Superior temporal gyrus (tissue), 1 donor: ENCODE measurements around the gene SLC30A7.
"Not testable (repeated sequence)": the region's sequence is repeated elsewhere in the genome, so short reads cannot be mapped to it uniquely, and the experiment has no call there.

Experiments used
- DNase-seq: peaks from one replicate; pipeline ENCODE4 v3.0.0-alpha.2; 2016; ENCODE audit errors: extremely low spot score

Gene SLC30A7

GRCh38 chr1:100891380-100891779, 4.5 kb upstream of the SLC30A7 start:
- no peak for DNase-seq

GRCh38 chr1:100892554-100892953, 3.3 kb upstream of the SLC30A7 start:
- no peak for DNase-seq

- DNase-seq = no peak
These were observed 2.2 kb upstream of the SLC30A7 start for GRCh38 chr1:100893718-100894117.

- peak; percentile 92 for DNase-seq
These were observed 1.0 kb upstream of the SLC30A7 start, which contains the start of gene EXTL2 for GRCh38 chr1:100894603-100895539. Gene EXTL2, minus strand, starts transcription at chr1:100894842. Its CDS starts 6,085 bp downstream, at chr1:100888757.

GRCh38 chr1:100896481-100896982, 642 bp downstream of the SLC30A7 start:
- DNase-seq = no peak

- no peak for DNase-seq
These were observed 6.5 kb downstream of the SLC30A7 start for GRCh38 chr1:100902365-100902764.

GRCh38 chr1:100903777-100904176, 7.9 kb downstream of the SLC30A7 start:
- no peak for DNase-seq

GRCh38 chr1:100904528-100904927, 8.6 kb downstream of the SLC30A7 start:
- DNase-seq = no peak

GRCh38 chr1:100905181-100905580, 9.3 kb downstream of the SLC30A7 start:
- no peak for DNase-seq

GRCh38 chr1:100907887-100908286, 12.0 kb downstream of the SLC30A7 start:
- no peak for DNase-seq

- DNase-seq = no peak
These were observed 13.1 kb downstream of the SLC30A7 start for GRCh38 chr1:100909018-100909417.

GRCh38 chr1:100912019-100912418, 16.1 kb downstream of the SLC30A7 start:
- no peak for DNase-seq

- peak; percentile 91 for DNase-seq
These were observed 25.3 kb downstream of the SLC30A7 start for GRCh38 chr1:100921110-100921706.

- DNase-seq = no peak
These were observed 28.3 kb downstream of the SLC30A7 start for GRCh38 chr1:100924212-100924611.

GRCh38 chr1:100924991-100925390, 29.1 kb downstream of the SLC30A7 start:
- DNase-seq = no peak

GRCh38 chr1:100926240-100926639, 30.4 kb downstream of the SLC30A7 start:
- DNase-seq = no peak

- DNase-seq = no peak
These were observed 31.4 kb downstream of the SLC30A7 start for GRCh38 chr1:100927276-100927675.

GRCh38 chr1:100928128-100928527, 32.2 kb downstream of the SLC30A7 start:
- no peak for DNase-seq

GRCh38 chr1:100930494-100930893, 34.6 kb downstream of the SLC30A7 start:
- no peak for DNase-seq

- DNase-seq = no peak
These were observed 35.8 kb downstream of the SLC30A7 start for GRCh38 chr1:100931716-100932115.

- DNase-seq = not testable (repeated sequence)
These were observed 37.7 kb downstream of the SLC30A7 start for GRCh38 chr1:100933555-100933954.

- no peak for DNase-seq
These were observed 40.5 kb downstream of the SLC30A7 start for GRCh38 chr1:100936194-100936967.
